Mononuclear cell (primary cell): ENCODE data around the gene DCN. TPM values are rescaled to one million over a fixed set of nuclear protein-coding genes. Genes with fewer than 3 reads are reported as not detected.
"Not testable (repeated sequence)": the region's sequence is repeated elsewhere in the genome, so short reads cannot be mapped to it uniquely, and the experiment has no call there.

Source experiments
- H3K27me3 ChIP-seq: 2 replicates; pipeline ENCODE4 v1.6.0; 2011; ENCODE audit warnings: low read length, control low read depth; ENCODE audit not compliant: insufficient read depth
- H3K4me1 ChIP-seq: 2 replicates; pipeline ENCODE4 v1.5.1; 2011; ENCODE audit warnings: mild to moderate bottlenecking, low read length, control low read depth; ENCODE audit not compliant: insufficient read depth
- H3K4me3 ChIP-seq: 2 replicates; pipeline ENCODE4 v1.5.1; 2011; ENCODE audit warnings: mild to moderate bottlenecking, low read length, moderate library complexity
- H3K9me3 ChIP-seq: 2 replicates; pipeline ENCODE4 v1.5.1; 2011; ENCODE audit warnings: low read depth, mild to moderate bottlenecking, control low read depth, low read length
- total RNA-seq: library from RNA; depleted of rRNA; stranded (reverse); fragments of >200 nt; gene quantifications from one replicate; pipeline ENCODE4 v1.2.3, GENCODE V29; 2012

Gene DCN
- total RNA-seq: 1.3 TPM

DNA sequence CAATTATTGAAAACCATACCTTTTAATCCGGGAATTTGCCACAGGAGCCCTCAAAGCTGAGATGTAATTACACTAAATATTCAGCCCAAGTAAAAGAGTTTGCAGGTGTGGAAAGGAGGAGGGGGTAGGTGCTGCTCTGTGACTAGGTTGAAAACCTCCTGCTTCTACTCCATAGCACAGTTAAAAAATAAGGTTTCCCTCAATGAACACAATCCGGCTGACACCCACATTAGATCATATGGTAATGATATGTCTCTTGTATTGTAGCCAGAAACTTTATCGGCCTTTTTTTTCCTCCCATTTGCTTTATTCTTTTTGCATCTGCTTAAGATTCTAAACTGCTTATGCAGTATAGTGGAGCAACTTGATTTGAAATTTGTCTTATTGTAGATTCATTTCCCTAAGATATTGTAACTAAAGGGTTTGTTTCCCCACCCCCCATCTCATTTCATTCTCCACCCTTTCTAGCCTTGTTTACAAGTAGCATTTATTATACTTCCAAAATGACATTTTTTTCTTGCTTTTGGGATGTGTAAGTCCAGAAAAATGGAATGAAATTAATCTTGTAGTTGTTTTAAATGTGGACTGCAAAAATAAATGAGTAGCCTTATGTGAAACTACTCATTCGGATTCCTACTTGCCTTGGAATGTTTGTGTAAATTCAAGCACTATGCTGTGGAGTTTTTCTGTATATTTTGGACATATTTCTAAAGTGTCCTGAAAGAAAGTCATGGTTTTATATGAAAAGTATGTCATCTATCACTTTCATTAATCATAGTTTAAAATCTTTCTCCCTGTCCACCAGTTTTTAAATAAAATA lies at the start of gene DCN:
DCN (minus strand) TSS at position 182 of the 820 bp plus-strand sequence. CDS start 4,265 bp downstream, outside the sequence.
- H3K4me3 ChIP-seq: no peak within 1 kb of the TSS
- H3K9me3 ChIP-seq: no peaks in the 10 kb centered on the region
- no peaks in the 10 kb centered on the region for H3K4me1 ChIP-seq
- no peaks in the 10 kb centered on the region for H3K27me3 ChIP-seq

GRCh38 chr12:91230841-91231240 lies 48.2 kb upstream of the DCN start:
- no peaks in the 10 kb centered on the region for H3K4me1 ChIP-seq
- H3K4me3 ChIP-seq: no peak overlapping the region
- no peaks in the 10 kb centered on the region for H3K27me3 ChIP-seq
- H3K9me3 ChIP-seq: no peaks in the 10 kb centered on the region

DNA sequence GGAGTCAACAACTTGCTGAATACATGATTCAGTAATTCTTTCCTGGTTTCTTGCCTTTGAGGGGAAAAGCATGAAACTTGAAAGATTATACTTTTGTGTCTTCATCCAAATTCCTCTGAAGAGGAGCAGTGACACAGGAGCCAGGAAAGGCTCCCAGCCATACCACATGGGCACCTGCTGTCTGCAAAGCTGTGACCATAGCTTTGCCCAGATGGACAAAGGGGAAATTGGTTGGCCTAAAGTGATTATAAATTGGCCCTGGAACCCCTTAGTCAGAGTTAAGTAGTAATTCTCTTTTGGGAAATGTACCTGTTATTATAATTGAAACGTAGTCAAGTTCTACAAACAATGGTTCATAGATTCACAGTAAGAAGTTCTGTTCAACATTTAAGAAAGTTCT lies 44.3 kb upstream of the DCN start:
- no peaks in the 10 kb centered on the region for H3K4me1 ChIP-seq
- H3K9me3 ChIP-seq: no peaks in the 10 kb centered on the region
- no peaks in the 10 kb centered on the region for H3K27me3 ChIP-seq
- H3K4me3 ChIP-seq: no peak overlapping the region

GRCh38 chr12:91225316-91225715 lies 42.7 kb upstream of the DCN start:
- no peaks in the 10 kb centered on the region for H3K27me3 ChIP-seq
- H3K9me3 ChIP-seq: no peaks in the 10 kb centered on the region
- H3K4me1 ChIP-seq: no peaks in the 10 kb centered on the region
- H3K4me3 ChIP-seq: no peak overlapping the region

DNA sequence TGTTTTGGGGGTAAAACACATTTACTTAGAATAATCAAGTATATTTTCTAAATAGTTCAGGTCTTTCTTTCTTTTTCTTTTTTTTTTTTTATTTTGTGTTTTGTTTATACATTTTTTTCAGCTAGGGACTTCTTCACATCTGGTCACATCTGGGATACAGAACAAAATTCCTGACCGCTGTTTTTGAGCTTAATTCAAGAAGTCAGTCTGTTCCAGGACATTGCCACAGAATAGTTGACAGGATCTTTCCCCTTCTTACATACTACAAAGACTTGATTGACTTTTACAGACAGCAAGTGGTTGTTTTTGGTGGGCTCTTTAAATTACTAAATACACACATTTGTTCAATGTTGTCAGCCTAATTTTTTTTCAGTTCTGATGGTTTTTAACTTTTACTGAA lies 41.8 kb upstream of the DCN start:
- no peaks in the 10 kb centered on the region for H3K27me3 ChIP-seq
- no peaks in the 10 kb centered on the region for H3K4me1 ChIP-seq
- H3K9me3 ChIP-seq: no peaks in the 10 kb centered on the region
- no peak overlapping the region for H3K4me3 ChIP-seq

GRCh38 chr12:91222746-91223145 lies 40.1 kb upstream of the DCN start:
- Histone ChIP-seq H3K9me3 (no peaks in the 10 kb centered on the region), H3K4me1 (no peaks in the 10 kb centered on the region), H3K27me3 (no peaks in the 10 kb centered on the region), H3K4me3 (no peak overlapping the region)

GRCh38 chr12:91219919-91220318 lies 37.3 kb upstream of the DCN start:
- H3K4me3 ChIP-seq: no peak overlapping the region
- H3K9me3 ChIP-seq: no peaks in the 10 kb centered on the region
- H3K4me1 ChIP-seq: no peaks in the 10 kb centered on the region
- H3K27me3 ChIP-seq: no peaks in the 10 kb centered on the region

- no peaks in the 10 kb centered on the region for H3K27me3 ChIP-seq
- H3K4me3 ChIP-seq: no peak overlapping the region
- no peaks in the 10 kb centered on the region for H3K4me1 ChIP-seq
- H3K9me3 ChIP-seq: no peaks in the 10 kb centered on the region
These were observed 36.9 kb upstream of the DCN start for GRCh38 chr12:91219511-91219910.

DNA sequence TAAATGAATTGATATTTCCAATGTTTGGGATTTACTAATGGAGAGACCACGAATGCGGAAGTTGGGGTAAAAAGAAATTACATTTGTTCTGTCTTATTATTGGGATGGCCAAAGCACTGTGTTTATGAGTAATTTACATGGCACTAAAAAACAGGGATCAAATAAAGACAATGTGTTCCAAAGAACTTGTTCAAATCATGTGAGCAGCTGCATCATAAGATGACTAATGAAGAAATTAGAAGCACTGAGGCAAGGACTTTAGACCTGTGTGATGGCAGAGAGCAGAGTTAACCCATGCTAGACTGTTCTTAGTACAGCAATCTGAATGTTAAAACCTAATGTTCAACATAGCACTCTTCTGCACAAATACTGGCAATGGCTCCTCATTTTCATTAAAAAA lies 34.3 kb upstream of the DCN start:
- Histone ChIP-seq H3K4me3 (no peak overlapping the region), H3K9me3 (no peaks in the 10 kb centered on the region), H3K4me1 (no peaks in the 10 kb centered on the region), H3K27me3 (no peaks in the 10 kb centered on the region)

DNA sequence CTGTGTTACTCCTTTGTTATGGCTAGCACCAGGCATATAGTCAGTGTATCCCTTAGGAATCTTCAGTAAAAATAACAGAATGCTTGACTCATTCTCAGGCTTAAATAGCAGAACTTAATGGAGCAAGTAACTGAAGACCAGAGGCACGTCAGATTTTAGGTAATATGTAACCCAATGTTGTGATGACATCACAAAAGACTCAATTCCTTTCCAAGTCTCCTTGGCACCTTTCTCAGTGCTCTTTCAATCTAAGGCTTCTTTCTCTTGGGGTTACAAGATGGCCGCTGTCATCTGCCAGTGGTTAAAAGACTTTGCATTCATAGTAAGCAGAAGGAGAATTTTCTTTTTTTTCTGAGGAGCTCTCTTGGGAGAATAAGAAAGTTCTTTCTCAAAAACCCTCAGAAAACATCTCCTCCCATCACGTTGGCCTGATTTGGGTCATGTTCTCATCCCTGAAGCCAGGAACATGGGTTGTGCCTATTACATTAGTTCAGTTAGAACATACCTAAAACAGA lies 33.4 kb upstream of the DCN start:
- Histone ChIP-seq H3K9me3 (no peaks in the 10 kb centered on the region), H3K4me1 (no peaks in the 10 kb centered on the region), H3K4me3 (no peak overlapping the region), H3K27me3 (no peaks in the 10 kb centered on the region)

GRCh38 chr12:91211866-91212265 lies 29.2 kb upstream of the DCN start:
- no peaks in the 10 kb centered on the region for H3K4me1 ChIP-seq
- H3K9me3 ChIP-seq: no peaks in the 10 kb centered on the region
- H3K4me3 ChIP-seq: no peak overlapping the region
- H3K27me3 ChIP-seq: no peaks in the 10 kb centered on the region

DNA sequence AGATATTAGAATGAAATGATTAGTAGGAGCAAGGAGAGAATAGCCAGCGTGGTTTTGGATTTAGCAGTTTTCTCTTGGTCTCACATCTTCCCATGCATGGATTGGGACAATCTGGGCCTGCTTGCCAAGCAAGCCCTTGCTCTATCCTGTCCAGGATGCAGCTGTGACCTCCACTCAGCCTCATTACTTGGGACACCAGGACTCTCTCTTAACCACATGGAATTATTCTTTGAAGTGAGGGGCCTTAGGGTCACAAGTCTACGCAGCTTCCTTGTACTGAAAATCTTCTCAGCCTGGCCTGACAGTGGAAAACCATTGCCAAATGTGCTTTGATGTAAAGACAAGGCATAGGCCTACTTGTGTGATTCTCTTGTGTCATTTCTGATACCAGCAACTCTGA lies 28.0 kb upstream of the DCN start:
- Histone ChIP-seq H3K4me3 (no peak overlapping the region), H3K27me3 (no peaks in the 10 kb centered on the region), H3K9me3 (no peaks in the 10 kb centered on the region), H3K4me1 (no peaks in the 10 kb centered on the region)

DNA sequence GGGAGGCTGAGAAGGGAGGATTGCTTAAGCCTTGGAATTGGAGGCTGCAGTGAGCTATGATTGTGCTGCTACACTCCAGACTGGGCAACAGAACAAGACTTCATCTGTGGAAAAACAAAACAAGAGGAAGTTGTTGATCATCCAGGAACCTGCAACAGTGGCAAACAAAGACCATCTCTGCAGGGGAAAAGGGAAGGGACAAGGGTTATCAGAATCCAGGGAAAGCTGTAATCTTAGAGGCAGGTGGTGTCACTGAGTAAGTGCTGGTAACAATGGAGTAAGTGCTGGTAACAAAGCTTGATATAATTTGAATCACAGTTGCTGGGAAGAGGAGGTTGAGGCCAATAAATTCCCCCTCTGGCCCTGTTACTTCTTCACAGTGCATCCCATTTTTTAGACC lies 27.5 kb upstream of the DCN start:
- Histone ChIP-seq H3K4me1 (no peaks in the 10 kb centered on the region), H3K27me3 (no peaks in the 10 kb centered on the region), H3K9me3 (no peaks in the 10 kb centered on the region), H3K4me3 (no peak overlapping the region)

GRCh38 chr12:91207301-91207700 lies 24.7 kb upstream of the DCN start:
- not testable (repeated sequence) for H3K9me3 ChIP-seq, H3K4me1 ChIP-seq, H3K27me3 ChIP-seq, H3K4me3 ChIP-seq

GRCh38 chr12:91205811-91206210 lies 23.2 kb upstream of the DCN start:
- H3K9me3 ChIP-seq: no peaks in the 10 kb centered on the region
- H3K4me3 ChIP-seq: no peak overlapping the region
- no peaks in the 10 kb centered on the region for H3K4me1 ChIP-seq
- no peaks in the 10 kb centered on the region for H3K27me3 ChIP-seq

GRCh38 chr12:91204421-91204820 lies 21.8 kb upstream of the DCN start:
- H3K4me3 ChIP-seq: no peak overlapping the region
- no peaks in the 10 kb centered on the region for H3K9me3 ChIP-seq

More at GRCh38 chr12:91204421-91204820, 21.8 kb upstream of the DCN start:
- no peaks in the 10 kb centered on the region for H3K4me1 ChIP-seq
- no peaks in the 10 kb centered on the region for H3K27me3 ChIP-seq
